ENCODE measurements around the gene TTK.

Gene TTK

GRCh38 chr6:80004173-80005072 lies at the start of gene TTK:
Gene TTK, plus strand, starts transcription at chr6:80004649. Its CDS starts 1,195 bp downstream, at chr6:80005844.
- FAIRE-seq, result peak; percentile 97

GRCh38 chr6:79954849-79955248 lies 49.6 kb upstream of the TTK start:
- no peak for FAIRE-seq

- FAIRE-seq, result no peak
Measured at GRCh38 chr6:79964607-79965081, 39.8 kb upstream of the TTK start.

GRCh38 chr6:79967178-79967577 lies 37.3 kb upstream of the TTK start:
- FAIRE-seq, result no peak

- no peak for FAIRE-seq
Measured at GRCh38 chr6:79969784-79970183, 34.7 kb upstream of the TTK start.

GRCh38 chr6:79971193-79971592 lies 33.3 kb upstream of the TTK start:
- FAIRE-seq, result no peak

DNA sequence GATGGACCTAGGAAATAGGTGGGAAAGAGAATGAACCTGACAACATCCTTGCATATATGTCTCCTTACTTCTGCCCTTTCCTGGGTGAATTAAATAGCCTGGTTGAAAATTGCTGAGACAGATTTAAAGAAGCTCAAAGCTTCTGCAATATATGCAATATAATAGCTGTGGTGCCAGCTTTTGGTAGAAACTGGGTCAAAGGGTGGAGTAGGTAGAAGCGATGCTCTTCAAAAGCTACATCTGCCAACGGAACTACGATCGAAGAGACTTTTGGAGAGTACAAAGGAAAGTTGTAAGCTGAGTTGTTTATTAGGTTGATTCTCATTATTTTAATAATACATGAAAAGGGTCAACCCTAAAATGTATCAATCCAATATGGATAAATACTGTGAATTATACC lies 22.8 kb upstream of the TTK start:
- FAIRE-seq, result no peak

DNA sequence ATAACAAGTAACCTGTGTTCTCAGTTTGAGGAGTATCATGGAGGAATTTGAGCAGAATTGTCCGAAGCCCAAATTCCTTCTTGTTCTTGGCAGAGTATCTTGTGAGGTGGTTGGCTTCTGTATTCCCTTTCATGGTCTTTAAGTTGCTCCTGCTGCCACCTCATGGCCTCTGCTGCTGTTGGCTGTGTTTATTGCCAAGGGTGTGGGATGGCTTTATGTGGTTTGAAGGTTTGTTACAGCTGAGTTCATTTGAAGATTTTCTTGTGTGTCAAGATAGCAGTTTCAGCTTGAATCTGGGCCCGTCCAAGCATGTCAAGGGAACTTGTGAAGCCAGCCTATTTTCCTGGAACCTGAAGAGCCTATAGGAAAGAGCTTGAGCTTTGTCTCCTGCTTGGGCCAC lies 20.2 kb upstream of the TTK start:
- no peak for FAIRE-seq

DNA sequence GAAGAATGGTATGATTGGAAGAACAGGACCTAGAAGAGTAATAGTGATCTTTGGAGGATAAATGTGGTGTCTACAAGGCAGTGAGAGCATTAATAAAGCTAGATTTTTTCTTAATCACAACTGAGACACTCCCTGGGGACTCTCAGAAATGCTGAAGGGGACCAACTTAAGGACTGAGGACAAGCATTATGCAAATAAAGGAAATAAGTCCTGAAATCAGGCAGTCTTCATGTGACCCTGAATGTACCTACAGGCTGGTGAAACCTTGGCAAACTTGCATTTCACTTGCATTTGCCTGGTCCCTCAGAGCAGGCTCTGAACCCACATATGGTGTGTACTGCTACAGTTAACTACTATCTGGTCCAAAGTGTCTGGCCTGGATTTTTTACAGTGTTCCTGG lies 19.3 kb upstream of the TTK start:
- no peak for FAIRE-seq

DNA sequence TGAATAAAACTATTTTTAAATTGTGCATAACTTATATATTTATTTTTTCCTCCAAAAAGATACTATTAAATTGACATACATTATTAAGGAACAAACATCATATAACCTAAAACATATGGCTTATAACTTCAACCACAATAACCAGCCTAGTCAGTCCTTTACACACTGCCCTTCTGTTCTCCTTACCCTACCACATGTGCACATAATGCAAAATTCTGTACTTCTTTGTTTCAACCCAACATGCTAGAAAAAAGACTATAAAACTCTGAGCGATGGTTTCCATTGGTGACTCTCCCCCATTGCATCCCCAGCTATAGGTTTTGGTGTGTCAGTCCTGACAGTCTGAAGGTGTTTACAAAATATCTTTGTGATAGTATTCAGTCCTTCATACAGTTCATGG lies 14.8 kb upstream of the TTK start:
- FAIRE-seq, result no peak

- no peak for FAIRE-seq
Measured at GRCh38 chr6:79993012-79993910, 11.2 kb upstream of the TTK start.

DNA sequence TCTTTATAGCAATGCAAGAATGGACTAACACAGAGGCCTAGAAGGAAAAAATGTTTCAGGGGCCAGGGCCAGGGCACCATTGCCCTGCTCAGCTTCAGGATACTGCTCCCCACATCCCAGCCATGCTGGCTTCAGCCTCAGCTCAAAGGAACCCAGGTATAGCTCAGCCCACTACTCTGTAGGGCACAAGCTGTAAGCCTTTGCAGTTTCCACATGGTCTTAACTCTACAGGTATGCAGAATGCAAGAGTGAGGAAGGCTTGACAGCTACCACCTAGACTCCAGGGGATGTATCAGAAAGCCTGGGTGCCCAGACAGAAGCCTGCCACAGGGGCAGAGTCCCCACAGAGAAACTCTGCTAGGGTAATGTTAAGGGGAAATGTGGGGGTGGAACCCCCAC lies 10.5 kb upstream of the TTK start:
- no peak for FAIRE-seq

- FAIRE-seq, result no peak
Measured at GRCh38 chr6:79997728-79998127, 6.7 kb upstream of the TTK start.

DNA sequence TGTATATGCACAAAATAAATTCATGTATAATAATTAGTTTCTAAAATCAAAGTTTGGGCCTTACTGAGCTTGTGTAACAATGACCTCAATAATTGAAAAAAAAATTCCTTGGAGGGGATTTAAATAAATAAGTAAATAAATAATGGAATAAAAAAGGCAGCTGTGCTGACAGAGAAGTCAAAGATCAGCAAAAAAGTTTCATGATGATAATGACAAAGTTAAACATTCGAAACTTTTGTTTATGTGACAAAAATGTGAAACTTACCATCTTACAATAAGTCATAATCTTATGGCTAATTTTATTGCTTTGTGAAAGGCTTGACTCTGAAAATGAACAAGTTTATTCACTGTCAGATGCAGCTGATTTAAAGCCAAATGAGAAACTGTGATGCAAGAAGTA lies 3.1 kb upstream of the TTK start:
- no peak for FAIRE-seq

DNA sequence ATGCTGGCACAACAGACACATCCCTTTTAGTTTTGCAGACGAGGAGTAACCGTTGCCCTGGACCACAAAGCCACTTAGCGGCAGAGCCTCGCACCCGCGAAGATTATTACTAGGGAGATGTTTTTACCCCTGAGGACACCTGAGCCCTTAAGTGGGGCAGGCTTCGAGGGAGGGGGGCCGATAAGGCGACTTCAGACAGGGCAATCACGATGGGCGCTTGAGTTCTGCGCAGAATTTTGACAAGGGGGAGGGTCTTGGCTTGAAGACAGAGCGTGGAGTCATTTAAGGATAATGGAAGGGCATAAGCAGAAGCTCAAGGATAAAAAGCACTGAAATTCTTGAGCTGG lies 650 bp upstream of the TTK start:
- FAIRE-seq, result no peak

GRCh38 chr6:80005406-80005805 lies 957 bp downstream of the TTK start:
- no peak for FAIRE-seq

DNA sequence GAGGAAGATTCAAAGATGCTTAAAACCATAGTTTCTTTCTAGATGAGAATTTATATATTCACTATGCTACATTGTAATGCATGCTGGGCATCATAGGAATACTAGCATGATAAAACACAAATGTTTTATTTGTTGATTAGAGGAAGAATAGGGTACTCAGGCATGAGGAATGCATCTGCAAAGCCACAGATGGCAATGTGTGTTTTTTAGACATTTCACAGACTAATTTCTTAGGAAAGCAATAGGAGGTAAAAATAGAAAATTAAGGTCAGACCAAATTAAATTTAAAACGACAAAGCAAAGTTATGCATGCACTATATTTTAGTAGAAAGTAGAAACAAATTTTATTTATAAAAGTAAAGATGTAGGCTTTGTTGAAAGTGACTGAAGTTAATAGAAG lies 2.1 kb downstream of the TTK start:
- no peak for FAIRE-seq

GRCh38 chr6:80009531-80009930 lies 5.1 kb downstream of the TTK start:
- no peak for FAIRE-seq

DNA sequence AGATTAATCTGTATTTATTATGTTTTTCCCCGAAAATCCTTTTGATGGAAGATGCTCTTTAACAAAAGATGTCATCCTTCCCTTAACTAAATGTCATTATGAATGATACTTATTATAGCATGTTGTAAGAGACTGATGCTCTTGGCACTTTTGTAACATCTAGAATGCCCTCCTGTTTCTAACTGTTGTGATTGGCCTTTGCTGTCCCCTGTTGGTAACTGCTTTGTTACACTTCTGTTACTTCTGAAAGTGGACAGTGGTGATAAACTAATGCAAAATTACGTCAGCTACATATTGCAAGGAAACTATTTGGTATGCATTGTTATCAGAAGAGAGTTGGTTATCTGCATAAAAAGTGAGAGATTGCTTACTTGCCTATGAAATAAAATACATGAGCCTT lies 5.8 kb downstream of the TTK start:
- FAIRE-seq, result no peak

DNA sequence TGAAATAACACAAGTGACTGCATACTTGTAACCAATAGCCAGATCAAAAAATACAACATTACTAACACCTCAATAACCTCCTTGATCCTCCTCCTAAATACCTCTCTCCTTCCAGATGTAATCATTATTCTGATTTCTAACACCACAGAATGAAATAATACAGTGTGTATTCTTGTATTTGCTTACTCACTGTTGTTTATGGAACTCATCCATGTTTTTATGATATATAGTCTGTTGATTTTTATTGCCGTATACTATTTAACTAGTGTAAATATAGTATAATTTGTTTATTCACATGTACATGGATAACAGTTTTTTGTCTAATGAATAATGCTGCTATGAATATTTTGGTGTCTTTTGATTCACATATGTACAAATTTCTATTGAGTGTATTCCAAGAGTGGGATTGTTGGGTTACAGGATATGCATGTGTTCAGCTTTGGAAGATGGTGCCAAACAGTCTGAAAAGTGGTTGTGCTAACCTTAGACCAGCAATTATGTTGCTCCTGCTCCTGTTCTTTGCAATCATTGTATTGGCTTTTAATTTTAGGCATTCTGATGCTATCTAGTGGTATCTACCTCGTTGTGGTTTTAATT lies 11.5 kb downstream of the TTK start:
- no peak for FAIRE-seq

DNA sequence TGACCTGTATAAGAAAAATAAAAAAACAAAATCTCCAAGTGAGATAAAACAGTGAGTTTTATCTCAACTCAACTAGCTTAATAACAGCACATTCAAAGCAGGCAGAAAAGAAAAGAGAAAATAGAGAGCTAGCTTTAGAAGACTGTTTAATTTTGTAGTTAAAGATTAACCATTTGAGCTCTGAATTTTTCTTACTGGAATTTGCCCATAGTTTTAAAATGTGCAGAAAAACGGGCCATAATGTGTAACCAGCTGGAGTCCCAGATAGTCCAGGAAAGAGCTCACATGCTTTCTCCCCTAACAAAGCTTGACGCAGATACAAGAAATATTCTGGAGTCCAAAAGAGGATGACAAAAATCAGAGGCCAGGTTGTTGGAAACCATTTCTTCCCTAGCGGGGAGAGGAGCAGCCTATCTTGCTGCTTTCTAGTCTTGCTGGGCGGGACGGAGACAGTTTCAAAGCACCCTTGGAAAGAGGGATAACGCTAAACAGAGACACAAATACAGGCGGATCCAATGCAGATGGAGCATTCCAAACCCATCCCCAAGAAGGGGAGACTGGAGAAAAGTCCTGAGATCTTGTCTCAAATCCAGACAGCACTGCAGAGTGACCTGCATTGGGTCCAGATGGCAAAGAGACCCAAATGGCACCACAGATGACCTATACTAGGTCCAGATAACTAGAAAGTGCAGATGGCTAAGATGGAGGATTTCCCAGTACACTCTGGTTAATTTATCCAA lies 16.1 kb downstream of the TTK start:
- FAIRE-seq, result no peak

GRCh38 chr6:80021131-80021530 lies 16.7 kb downstream of the TTK start:
- no peak for FAIRE-seq

GRCh38 chr6:80021591-80021990 lies 17.1 kb downstream of the TTK start:
- no peak for FAIRE-seq
